ENCODE results near the gene ARHGEF28.

The ARHGEF28 gene, protein sequence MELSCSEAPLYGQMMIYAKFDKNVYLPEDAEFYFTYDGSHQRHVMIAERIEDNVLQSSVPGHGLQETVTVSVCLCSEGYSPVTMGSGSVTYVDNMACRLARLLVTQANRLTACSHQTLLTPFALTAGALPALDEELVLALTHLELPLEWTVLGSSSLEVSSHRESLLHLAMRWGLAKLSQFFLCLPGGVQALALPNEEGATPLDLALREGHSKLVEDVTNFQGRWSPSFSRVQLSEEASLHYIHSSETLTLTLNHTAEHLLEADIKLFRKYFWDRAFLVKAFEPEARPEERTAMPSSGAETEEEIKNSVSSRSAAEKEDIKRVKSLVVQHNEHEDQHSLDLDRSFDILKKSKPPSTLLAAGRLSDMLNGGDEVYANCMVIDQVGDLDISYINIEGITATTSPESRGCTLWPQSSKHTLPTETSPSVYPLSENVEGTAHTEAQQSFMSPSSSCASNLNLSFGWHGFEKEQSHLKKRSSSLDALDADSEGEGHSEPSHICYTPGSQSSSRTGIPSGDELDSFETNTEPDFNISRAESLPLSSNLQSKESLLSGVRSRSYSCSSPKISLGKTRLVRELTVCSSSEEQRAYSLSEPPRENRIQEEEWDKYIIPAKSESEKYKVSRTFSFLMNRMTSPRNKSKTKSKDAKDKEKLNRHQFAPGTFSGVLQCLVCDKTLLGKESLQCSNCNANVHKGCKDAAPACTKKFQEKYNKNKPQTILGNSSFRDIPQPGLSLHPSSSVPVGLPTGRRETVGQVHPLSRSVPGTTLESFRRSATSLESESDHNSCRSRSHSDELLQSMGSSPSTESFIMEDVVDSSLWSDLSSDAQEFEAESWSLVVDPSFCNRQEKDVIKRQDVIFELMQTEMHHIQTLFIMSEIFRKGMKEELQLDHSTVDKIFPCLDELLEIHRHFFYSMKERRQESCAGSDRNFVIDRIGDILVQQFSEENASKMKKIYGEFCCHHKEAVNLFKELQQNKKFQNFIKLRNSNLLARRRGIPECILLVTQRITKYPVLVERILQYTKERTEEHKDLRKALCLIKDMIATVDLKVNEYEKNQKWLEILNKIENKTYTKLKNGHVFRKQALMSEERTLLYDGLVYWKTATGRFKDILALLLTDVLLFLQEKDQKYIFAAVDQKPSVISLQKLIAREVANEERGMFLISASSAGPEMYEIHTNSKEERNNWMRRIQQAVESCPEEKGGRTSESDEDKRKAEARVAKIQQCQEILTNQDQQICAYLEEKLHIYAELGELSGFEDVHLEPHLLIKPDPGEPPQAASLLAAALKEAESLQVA (N-terminal part only)

DNA sequence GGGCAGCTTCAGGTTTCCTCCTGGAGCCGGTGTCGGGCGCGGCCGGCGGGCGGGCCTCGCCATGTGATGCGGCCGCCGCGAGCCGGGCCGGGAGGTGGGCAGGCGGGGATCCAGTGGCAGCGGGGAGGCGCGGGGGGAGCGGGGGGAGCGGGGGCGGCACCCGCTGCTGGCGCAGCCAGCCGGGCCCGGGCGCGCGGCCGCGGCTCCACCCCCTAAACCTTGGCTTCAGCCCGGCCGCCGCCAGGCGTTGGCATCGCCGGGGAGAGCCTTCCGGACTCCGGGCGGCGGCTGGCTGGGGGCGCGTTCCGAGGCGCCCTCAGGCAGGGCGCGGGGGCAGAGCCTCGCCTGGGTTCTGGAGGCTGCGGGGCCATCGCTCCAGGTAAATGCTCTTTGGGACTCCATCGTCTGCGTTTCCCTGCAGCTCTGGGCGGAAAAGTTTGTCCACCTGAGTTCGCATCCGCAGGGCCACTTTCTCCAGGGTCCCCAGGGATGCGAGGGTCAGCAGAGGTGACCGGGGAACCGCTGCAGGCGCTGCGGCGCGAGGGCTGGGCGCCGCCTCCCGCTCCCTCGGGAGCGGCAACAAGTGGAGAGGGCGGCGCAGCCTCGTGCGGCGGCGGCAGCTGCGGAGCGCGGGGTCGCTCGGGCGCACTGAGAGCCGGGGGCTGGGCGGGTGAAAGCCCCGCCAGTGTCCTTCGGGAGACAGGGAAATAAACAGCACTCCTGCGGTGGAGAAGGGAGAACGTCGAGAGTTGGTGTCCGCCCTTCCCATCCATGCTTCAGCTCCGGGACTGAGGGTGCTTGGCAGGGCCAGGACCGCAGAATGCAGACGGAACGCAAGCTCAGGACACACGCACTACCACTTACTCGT, at the start of gene ARHGEF28:
ARHGEF28 (plus strand) TSS at position 253 of the 868 bp plus-strand sequence. CDS start 58,656 bp downstream, outside the sequence.
- peak; percentile 68 for DNase-seq (ENCODE audit: low spot score)

DNA sequence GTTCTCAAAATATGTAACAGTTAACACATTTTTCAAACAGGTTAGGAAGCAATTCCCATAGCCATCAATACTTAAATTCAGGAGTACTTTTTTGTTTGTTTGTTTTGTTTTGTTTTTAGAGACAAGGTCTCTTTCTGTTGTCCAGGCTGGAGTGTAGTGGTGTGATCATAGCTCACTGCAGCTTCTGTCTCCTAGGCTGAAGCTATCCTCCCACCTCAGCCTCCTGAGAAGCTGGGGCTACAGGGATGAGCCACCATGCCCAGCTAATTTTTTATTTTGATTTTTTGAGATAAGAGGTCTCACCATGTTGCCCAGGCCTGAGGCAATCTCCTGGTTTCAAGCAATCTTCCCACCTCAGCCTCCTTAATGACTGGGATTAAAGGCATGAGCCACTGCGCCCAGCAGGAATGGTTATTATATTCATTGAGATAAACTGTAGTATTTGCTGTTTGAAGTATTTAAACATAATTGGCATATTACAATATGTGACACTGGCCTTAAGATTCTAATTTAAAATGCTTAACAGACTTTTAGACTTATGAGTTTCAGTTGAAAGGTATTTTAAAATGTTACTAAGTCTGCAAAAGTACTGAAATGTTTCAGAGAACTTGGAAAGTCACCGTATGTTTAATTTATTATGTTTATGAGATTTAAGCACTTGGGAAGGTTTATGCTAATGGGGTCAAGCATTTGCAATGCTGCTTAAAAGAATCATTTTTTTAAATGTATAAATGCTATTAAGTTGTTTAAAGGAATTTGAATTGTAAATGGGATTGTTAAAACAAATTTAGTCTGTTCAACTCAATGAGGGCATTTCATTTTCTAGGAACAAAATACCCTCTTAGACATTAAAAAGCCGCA, 43.5 kb upstream of the ARHGEF28 start:
- no peak for DNase-seq (ENCODE audit: low spot score)

DNA sequence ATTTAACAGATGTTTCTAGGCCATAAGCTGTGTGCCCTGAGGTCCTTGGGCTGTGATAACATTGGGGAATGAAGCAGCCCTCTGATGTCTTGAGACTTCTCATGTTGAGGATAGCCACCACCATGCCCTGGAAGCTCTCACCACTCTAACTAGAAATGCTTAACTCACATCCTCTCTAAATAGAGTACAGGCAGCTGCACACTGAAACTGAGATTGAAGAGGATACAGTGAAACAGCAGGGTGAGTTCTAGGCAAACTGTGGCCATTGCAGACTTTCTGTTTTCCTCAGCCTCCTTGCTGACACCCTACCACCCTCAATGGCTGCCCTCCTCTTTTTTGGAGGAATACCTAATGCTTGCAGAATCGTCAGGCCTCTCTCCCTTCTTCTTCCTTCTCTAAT, 38.1 kb upstream of the ARHGEF28 start:
- DNase-seq (ENCODE audit: low spot score), result no peak

DNA sequence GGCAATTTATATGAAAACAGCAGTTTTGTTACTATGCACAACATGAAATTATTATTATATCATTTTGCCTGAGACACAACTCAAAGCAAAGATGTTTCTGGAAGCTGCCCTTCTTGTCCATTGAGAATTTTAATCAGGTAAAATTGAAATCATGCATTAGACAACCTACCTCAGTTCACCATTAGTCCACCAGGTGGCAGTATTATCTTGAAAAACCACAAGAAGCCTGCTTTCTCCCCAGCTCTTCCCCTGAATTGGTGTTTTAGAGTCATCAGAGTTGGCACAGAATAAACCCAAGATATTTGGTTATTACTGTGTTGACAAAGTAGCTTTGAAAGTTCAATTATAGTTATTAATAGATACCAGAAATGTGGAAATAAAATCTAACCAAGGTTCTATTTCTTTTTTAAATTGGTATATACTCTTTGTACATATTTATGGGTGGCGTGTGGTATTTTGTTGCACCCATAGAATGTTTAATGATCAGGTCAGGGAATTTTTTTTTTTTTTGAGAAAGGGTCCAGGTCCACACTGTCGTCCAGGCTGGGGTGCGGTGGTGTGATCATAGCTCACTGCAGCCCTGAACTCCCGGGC, 34.8 kb upstream of the ARHGEF28 start:
- no peak for DNase-seq (ENCODE audit: low spot score)

DNA sequence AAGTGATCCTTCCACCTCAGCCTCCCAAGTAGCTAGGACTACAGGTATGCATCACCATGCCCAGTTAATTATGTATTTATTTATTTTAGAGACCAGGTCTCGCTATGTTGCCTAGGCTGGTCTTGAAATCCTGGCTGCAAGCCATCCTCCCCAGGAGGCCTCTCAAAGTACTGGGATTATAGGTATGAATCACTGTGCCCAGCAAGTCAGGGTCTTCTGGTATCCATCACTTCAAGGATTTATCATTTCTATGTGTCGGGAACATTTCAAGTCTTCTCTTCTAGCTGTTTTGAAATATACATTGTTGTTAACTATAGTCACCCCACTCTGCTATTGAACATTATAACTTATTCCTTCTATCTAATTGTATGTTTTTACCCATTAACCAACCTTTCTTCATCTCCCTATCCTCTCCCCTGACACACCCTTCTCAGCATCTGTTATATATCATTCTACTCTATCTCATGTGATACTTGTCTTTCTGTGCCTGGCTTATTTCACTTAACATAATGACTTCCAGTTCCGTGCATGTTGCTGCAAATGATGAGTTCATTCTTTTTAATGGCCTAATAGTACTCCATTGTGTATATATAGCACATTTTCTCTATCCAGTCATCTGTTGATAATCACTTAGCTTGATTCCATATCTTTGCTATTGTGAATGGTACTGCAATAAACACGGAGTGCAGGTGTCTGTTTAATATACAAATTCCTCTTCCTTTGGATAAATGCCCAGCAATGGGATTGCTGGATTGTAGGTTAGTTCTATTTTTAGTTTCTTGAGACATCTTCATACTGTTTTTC, 34.1 kb upstream of the ARHGEF28 start:
- no peak for DNase-seq (ENCODE audit: low spot score)

DNA sequence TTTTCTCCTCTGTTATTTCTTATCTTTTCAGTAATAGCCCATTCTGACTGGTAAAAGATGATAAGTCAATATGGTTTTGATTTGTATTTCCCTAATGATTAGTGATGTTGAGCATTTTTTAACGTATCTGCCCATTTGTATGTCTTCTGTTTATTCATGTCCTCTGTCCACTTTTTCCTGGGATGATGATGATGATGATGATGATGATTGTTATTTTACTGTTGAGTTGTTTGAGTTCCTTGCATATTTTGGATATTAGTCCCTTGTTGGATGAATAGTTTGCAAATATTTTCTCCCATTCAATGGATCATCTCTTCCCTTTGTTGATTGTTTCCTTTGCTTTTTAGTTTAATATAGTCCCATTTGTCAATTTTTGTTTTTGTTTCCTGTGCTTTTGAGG, 33.4 kb upstream of the ARHGEF28 start:
- DNase-seq (ENCODE audit: low spot score), result no peak

DNA sequence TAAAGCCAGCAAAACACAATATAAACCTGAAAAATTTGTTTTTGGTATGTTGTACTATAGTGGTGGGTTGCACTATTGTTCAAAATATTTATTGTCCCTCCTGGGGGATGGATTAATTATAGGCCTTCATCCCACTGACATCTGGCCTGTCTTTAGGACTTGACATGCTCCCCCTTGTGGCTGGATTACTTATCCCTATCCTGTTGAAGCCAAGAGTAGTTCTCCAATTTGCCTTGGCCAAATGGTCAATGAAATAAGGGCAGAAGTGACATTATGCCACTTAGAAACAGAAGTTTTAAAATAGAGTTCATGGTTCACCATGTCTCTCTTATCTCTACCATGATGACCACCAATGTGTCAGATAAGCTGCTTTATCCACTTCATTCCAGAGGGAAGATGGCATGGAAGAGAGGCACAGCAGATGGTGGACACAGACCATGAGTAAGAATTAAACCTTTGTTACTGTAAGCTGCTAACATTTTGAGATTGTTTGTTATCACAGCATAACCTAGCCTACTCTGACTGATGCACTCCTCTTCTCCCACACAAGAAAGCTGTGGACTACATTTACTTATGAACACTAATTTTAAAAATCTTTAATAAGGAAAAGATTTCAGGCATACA, 29.2 kb upstream of the ARHGEF28 start:
- no peak for DNase-seq (ENCODE audit: low spot score)

DNA sequence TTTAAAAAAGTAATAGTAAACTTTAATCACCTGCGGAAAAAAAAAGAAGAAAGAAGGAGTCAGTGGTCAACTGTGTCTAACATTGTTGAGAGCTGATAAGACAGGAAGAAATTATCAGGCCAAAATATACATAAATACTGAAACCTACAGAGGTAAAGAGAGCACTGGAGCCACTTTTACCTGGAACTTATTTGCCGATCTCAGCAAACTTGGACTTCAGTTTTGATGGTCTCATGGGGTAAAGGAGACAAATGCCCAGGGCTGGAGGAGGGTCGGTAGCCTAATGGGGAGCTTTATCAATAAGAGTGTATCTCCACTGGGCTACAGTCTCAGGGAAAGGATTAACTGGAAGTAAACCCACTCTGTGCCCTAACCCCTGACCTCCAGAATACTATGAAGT, 26.6 kb upstream of the ARHGEF28 start:
- no peak for DNase-seq (ENCODE audit: low spot score)

DNA sequence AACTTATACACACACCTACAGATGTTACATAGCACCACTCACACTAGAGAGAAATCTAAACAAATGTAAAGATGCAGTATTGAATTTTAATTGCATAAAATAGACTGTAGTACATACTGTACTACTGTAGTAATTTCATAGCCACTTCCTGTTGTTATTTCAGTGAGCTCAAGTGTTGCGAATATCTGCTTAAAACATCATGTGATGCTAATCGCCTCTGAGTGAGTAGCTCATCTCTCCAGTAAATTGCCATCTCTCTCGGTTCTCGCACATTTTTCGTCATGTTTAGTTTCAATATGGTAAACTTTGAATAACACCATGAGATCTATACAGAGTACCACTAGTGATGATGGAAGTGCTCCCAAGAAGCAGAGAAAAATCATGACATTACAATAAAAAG, 22.0 kb upstream of the ARHGEF28 start:
- no peak for DNase-seq (ENCODE audit: low spot score)

DNA sequence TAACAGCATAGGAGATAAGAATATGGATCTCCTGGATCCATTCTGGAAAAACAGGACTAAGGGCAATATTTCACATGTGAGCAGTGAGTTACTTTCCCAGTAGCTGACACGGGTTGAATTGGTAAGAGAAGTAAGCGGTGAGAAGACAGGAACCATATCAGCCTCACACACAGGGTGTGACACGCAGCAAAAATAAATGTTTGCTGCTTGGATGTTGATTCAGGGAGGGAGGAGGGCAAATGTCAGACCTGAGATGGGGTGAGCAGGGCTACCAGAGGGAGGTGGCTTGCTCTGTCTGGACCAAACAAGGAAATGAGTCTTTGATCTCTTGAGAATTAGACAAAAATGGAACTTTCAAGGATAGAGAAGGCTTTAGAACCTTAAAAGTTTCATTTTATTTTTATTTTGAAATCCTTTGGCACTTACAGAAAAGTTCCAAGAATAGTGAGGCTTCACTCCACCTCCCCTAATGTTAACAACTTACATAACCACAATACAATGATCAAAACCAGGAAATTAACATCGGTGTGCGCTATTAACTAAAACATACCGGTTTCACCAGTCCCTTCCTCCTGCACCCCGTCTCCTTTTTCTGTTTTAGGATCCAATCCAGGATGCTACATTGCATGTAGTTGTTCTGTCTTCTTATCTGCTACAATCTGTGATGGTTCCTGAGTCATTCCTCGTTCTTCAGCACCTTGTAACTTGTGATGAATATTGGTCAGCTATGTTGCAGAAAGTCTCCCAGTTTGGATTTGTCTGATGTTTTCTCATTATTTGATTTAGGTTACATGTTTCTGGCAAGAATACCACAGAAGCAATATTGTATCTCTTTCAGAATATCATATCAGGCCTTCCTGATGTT, 20.5 kb upstream of the ARHGEF28 start:
- no peak for DNase-seq (ENCODE audit: low spot score)

DNA sequence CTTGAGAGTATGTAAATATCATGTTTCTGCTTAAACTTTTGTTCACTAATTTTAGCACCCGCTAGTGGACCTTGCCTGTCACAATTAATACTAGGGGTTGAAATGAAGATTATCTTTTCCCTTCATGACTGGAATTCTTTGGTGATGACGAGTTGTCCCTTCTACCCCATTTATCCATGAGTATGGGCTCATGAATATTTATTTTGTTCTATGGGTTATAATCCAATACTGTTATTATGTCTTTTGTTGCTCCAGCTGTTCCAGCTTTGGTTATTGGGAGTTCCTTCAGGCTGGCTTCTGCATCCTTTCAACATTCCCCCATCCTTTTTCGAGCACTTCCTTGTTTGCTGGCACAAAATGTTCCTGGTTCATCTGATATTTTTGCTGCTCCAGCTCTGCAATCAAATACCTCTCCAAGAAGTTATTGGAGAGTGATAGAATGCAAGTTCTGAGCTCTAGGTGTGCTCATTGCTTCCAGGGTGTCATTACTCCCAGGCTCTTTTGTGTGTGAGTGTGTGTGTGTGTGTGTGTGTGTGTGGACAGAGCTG, 19.7 kb upstream of the ARHGEF28 start:
- no peak for DNase-seq (ENCODE audit: low spot score)

DNA sequence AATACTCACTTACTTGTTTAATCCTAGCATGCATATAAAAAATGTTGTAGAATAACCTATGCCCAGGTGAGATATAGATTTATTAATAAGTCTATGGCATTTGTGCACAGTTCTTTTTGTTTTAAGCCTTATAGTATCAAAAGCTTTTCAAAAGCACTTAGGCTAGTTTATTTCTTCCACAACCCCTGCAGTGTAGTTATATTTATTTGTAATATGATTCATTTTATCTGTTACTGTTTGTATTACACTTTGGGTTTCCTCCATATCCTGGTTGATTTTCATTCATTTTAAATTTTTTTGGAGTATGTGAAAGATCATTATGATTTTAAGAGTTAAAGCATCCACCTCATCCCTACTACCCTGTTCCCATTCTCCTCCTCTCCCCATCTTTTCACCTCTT, 18.8 kb upstream of the ARHGEF28 start:
- DNase-seq (ENCODE audit: low spot score), result no peak

DNA sequence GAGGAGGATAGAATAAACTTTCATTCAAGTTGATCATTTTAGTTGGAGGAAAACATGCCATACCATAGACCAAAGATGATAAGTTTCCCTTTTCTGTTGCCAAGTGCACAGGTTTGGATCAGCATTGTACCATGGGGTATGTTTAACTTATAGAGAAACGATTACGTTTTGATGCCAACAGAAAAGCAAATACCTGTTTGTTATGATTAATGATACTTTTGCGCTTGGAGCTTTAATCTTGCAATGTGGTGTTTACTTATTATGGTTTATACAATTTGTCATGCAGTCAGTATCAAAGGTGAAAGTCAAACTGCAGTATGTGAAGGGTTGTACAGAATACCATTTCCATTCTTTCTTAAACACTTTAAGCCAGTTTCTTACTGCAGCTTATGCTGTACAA, 13.2 kb upstream of the ARHGEF28 start:
- DNase-seq (ENCODE audit: low spot score), result no peak

DNA sequence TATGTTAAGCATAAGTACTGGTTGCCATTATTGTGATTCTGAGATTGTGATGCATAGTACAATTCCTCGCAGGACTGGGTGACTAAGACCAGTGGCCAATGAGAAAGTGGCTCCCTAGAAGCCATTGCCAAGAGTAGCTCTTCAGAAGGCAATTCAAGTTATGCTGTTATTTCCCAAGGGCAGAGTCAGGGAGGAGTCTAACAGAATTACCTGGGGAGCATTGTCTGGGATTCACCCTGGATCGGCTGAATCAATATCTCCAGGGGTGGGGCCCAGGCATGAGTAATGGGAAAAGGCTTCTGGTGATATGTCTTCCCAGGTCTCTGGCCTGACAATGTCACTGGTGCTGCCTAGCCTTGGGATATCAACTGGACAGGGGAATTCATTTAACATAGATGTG, 10.9 kb upstream of the ARHGEF28 start:
- no peak for DNase-seq (ENCODE audit: low spot score)

DNA sequence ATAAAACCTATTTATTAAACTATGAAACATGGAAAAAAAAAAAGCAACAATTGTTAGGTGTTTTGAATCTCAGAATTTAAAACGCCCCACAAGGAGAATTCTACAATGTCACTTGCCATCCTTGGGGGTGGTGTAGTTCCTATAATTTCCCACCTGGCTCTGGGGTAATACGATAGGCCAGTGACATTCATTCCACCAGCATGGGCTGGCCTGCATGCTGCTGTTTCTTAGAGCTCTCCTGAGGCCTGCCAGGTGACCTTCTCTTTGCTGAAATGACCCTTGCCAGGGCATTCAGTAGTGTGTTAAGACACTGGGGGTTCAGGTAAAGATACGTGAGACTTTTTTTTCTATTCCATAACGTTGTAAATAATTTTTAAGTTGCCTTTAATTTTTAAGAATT, 10.0 kb upstream of the ARHGEF28 start:
- no peak for DNase-seq (ENCODE audit: low spot score)

DNA sequence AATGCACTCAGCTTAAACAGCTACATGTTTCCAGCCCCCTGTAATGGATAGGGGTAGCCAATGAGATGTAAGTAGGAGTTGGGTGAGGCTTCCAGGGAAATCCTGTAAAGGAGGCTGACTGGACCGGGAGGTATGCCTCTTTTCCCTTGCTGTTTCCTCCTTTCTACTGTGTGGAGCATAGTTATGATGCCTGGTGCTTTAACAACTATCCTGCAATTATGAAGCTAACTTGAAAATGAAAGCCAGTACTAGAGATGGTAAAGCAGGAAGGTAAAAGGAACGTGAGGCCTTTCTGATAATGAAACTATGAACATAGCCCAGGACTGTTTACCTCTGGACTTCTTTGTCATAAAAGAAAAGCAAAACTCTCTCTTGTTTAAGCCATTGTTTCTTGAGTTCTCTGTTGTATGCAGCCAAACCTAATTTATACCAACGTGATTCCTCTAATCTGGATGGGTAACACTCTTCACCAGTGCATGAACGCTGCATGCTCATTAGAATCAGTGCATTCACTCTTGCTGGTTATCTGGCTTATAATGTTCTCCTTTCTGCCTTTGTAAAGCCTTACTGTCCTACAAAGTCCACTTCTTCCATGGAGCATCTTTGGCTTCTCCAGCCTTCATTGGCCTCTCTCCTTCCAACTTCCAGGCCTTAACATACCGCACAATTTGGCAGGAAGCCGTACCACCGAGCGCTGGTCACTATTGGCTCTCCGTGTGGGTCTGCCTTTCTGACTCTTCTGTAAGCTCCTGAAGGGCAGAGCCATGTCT, 8.3 kb upstream of the ARHGEF28 start:
- no peak for DNase-seq (ENCODE audit: low spot score)
